ENCODE results near the gene ATP1A2. TPM values are rescaled to one million over a fixed set of nuclear protein-coding genes. Genes with fewer than 3 reads are reported as not detected.

ATP1A2 gene
- total RNA-seq, 1 donor from 2014 or later = not detected

DNA sequence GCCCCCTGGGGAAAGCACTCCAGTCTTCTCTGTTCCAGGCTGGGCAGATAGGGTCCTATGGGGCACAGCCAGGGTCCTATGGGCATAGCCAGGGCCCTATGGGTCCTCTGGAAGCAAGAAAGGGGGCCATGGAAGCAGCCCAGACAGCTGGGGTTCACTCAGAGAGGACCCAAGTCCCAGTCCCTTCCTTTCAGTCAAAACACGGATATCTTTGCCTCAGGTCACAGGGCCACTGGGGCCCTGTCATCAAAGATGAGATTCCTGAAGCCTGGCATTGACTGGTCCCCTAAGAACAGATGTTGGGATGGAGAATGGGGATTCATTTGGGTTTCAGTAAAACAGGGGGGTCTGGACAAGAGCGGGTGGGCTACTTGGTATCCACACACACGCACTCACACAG, 25.7 kb upstream of the ATP1A2 start:
- no peak overlapping the region for H3K4me3 Mint-ChIP-seq
- DNase-seq = no peak
- no peaks in the 10 kb centered on the region for H3K27me3 Mint-ChIP-seq
- intact Hi-C loops (cut with micrococcal nuclease) = loop anchor here (10.0 kb wide), 1 partner anchor 1305 kb away; no protein-coding TSS in a partner anchor
- ATAC-seq (ENCODE audit: low read depth) = no peak
- peaks cover 85% of the 10 kb centered on the region for H3K36me3 Mint-ChIP-seq (ENCODE audit: low read depth)
- H3K4me1 Mint-ChIP-seq = peaks cover 6% of the 10 kb centered on the region
- CTCF ChIA-PET = no interaction called here
- no peaks in the 10 kb centered on the region for H3K9me3 Mint-ChIP-seq
- no peak overlapping the region for H3K27ac Mint-ChIP-seq
- TF ChIP-seq, protein P1, sequence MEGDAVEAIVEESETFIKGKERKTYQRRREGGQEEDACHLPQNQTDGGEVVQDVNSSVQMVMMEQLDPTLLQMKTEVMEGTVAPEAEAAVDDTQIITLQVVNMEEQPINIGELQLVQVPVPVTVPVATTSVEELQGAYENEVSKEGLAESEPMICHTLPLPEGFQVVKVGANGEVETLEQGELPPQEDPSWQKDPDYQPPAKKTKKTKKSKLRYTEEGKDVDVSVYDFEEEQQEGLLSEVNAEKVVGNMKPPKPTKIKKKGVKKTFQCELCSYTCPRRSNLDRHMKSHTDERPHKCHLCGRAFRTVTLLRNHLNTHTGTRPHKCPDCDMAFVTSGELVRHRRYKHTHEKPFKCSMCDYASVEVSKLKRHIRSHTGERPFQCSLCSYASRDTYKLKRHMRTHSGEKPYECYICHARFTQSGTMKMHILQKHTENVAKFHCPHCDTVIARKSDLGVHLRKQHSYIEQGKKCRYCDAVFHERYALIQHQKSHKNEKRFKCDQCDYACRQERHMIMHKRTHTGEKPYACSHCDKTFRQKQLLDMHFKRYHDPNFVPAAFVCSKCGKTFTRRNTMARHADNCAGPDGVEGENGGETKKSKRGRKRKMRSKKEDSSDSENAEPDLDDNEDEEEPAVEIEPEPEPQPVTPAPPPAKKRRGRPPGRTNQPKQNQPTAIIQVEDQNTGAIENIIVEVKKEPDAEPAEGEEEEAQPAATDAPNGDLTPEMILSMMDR (IDR thresholded peaks at IDR 0.05) = no peak
- POLR2A ChIA-PET = interaction anchor here (0.8 kb wide), 1 partner anchor 1042 kb away, joined by 6 read pairs; no protein-coding TSS in a partner anchor

DNA sequence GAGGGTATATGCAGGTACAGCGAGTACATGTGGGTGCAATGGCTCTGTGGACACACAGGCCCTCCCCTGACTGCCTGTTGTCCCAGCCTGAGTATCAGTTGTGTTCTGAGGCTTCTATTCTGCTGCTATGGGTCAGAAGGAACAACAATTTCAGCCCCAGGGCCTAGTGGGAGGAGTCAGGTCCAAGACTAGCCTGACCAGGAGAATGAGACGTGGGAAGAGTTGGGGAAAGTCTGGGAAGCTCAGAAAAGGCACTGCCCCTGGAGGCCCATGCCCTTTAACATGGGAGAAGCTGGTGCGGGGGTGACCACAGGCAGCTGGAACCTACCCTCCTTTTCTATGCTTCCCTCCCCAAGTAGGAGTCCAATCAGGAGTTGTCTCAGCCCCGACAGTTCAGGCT, 24.8 kb upstream of the ATP1A2 start:
- POLR2A ChIA-PET = no interaction called here
- TF ChIP-seq, protein P1 (IDR thresholded peaks at IDR 0.05) = no peak
- H3K9me3 Mint-ChIP-seq = no peaks in the 10 kb centered on the region
- H3K36me3 Mint-ChIP-seq (ENCODE audit: low read depth) = peaks cover 81% of the 10 kb centered on the region
- intact Hi-C loops (cut with micrococcal nuclease) = loop anchor here (10.0 kb wide), 1 partner anchor 1304 kb away; no protein-coding TSS in a partner anchor
- ATAC-seq (ENCODE audit: low read depth) (no peak), DNase-seq (no peak)
- no peaks in the 10 kb centered on the region for H3K27me3 Mint-ChIP-seq
- H3K4me3 Mint-ChIP-seq = no peak overlapping the region
- no peak overlapping the region for H3K27ac Mint-ChIP-seq
- CTCF ChIA-PET = no interaction called here
- peaks cover under 1% of the 10 kb centered on the region for H3K4me1 Mint-ChIP-seq

DNA sequence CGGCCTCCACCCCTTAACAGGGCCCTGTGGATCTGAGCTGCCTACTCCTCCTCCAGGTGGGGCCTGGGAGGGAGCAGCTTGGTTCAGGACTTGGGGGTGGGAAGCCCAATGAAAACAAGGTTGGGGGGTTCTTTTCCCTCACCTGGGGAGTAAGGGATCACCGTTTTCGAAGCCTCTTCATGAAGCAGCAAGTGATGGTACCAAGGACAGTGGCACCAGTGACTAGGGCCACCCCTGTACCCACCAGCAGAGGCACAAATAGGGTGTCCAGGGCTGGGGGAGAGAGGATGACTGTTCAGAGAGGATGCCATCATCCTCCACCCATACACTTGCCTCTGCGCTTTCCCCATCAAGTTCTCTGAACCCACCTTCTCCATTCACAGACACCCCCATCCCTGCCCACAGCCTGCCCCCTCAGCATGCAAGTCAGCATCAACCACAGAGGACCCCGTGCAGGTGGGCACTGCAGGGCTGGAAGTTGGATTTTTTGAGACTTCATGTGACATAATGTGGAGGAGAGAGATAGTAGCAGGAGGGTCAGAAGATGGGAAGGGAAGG, 23.8 kb upstream of the ATP1A2 start:
- H3K4me3 Mint-ChIP-seq = no peak overlapping the region
- H3K4me1 Mint-ChIP-seq = peaks cover 9% of the 10 kb centered on the region
- H3K9me3 Mint-ChIP-seq = no peaks in the 10 kb centered on the region
- ChIA-PET POLR2A (no interaction called here), CTCF (no interaction called here)
- H3K27me3 Mint-ChIP-seq = no peaks in the 10 kb centered on the region
- DNase-seq (no peak), ATAC-seq (ENCODE audit: low read depth) (no peak)
- TF ChIP-seq, protein P1 (IDR thresholded peaks at IDR 0.05) = no peak
- intact Hi-C loops (cut with micrococcal nuclease) = loop anchor here (10.0 kb wide), 1 partner anchor 1303 kb away; no protein-coding TSS in a partner anchor
- peaks cover 74% of the 10 kb centered on the region for H3K36me3 Mint-ChIP-seq (ENCODE audit: low read depth)
- no peak overlapping the region for H3K27ac Mint-ChIP-seq

DNA sequence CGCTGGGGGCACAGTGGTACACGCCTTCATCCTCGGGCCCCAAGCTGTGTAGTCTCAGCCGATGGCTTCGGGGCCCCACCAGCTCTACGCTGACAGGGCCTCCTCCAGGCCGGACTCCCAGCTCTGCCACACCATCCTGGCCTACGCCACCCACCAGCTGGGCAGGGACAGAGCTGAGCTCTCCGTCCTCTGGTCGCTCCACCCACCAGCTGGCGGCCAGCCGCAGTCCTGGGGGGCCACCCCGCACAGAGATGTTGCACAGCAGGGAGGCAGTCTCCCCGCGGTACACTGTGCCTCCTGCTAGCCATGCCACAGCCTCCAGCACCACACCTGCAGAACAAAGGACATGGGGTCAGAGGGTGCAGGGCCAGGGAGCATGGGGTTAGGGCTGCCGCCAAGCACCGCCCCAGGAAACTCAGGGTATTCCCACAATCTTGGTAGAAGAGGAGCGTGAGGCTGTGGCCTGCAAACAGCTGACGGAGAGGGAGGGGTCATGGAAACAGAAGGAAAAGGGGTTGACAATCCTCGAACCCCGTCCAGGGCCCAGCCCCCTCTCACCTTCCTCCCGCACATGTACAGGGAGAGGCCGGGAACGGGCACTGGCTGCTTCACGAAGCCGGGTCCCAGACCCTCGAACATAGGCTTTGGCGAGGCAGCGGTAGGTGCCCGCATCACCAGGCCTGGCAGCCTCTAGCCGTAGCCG, 23.0 kb upstream of the ATP1A2 start:
- Mint-ChIP-seq H3K27me3 (no peaks in the 10 kb centered on the region), H3K4me1 (peaks cover 16% of the 10 kb centered on the region), H3K36me3 (ENCODE audit: low read depth) (peaks cover 67% of the 10 kb centered on the region), H3K4me3 (no peak overlapping the region), H3K27ac (no peak overlapping the region), H3K9me3 (no peaks in the 10 kb centered on the region)
- intact Hi-C loops (cut with micrococcal nuclease) = loop anchor here (10.0 kb wide), 1 partner anchor 1302 kb away; no protein-coding TSS in a partner anchor
- ChIA-PET POLR2A (interaction anchor here (0.6 kb wide), 1 partner anchor 170 kb away, joined by 4 read pairs; the partner anchor contains the start of gene DCAF8), CTCF (no interaction called here)
- DNase-seq (no peak), ATAC-seq (ENCODE audit: low read depth) (no peak)
- TF ChIP-seq, protein P1 (IDR thresholded peaks at IDR 0.05) = no peak

DNA sequence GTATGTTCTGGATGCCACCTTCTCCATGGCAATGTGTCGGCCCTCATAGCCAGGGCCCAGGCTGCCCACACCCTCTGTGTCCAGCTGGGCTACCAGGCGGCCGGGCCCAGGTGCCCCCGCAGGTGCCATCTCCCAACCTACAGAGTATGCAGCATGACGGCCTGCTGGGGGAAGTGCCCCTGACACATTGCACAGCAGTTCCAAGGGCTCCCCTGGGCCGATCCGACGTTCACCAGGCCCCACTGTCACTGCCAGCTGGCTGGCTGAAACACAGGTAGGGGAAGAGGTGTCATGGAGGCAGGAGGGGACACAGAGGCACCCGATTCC, 22.5 kb upstream of the ATP1A2 start:
- Mint-ChIP-seq H3K27me3 (no peaks in the 10 kb centered on the region), H3K27ac (no peak overlapping the region), H3K9me3 (no peaks in the 10 kb centered on the region), H3K4me1 (peaks cover 21% of the 10 kb centered on the region), H3K4me3 (no peak overlapping the region), H3K36me3 (ENCODE audit: low read depth) (peaks cover 66% of the 10 kb centered on the region)
- TF ChIP-seq, protein P1 (IDR thresholded peaks at IDR 0.05) = no peak
- intact Hi-C loops (cut with micrococcal nuclease) = loop anchor here (10.0 kb wide), 1 partner anchor 1302 kb away; no protein-coding TSS in a partner anchor
- ATAC-seq (ENCODE audit: low read depth) (no peak), DNase-seq (no peak)
- CTCF ChIA-PET = no interaction called here
- POLR2A ChIA-PET = interaction anchor here (0.6 kb wide), 1 partner anchor 170 kb away, joined by 4 read pairs; the partner anchor contains the start of gene DCAF8
